NCI-H526 treated with DMSO at 0.1 percent for 48 hours (cell line): ENCODE results near the gene EXOC8.

ENCODE experiments used
- DNase-seq: peaks from one replicate; lab custom pipeline; 2025; lab: John Stamatoyannopoulos, UW

The EXOC8 gene

GRCh38 chr1:231313661-231314060, 24.0 kb downstream of the EXOC8 start:
- no peak for DNase-seq

- no peak for DNase-seq
These were observed 25.2 kb downstream of the EXOC8 start for GRCh38 chr1:231312432-231312788.

- DNase-seq: no peak
These were observed 25.8 kb downstream of the EXOC8 start for GRCh38 chr1:231311720-231312431.

- no peak for DNase-seq
These were observed 27.2 kb downstream of the EXOC8 start for GRCh38 chr1:231310391-231310934.

- no peak for DNase-seq
These were observed 35.7 kb downstream of the EXOC8 start for GRCh38 chr1:231301990-231302389.

GRCh38 chr1:231295938-231296337, 41.7 kb downstream of the EXOC8 start:
- no peak for DNase-seq

GRCh38 chr1:231286603-231287002, 51.0 kb downstream of the EXOC8 start:
- no peak for DNase-seq

- DNase-seq: no peak
These were observed 53.2 kb downstream of the EXOC8 start for GRCh38 chr1:231284441-231284840.
